Nucleus accumbens (tissue), 56 donors: ENCODE measurements around the gene PURB.
"Not testable (repeated sequence)": the region's sequence is repeated elsewhere in the genome, so short reads cannot be mapped to it uniquely, and the experiment has no call there.

Experiments used
- DNase-seq, 56 donors: peaks; one replicate each; lab custom pipeline; 2025; lab: John Stamatoyannopoulos, UW

PURB gene

DNA sequence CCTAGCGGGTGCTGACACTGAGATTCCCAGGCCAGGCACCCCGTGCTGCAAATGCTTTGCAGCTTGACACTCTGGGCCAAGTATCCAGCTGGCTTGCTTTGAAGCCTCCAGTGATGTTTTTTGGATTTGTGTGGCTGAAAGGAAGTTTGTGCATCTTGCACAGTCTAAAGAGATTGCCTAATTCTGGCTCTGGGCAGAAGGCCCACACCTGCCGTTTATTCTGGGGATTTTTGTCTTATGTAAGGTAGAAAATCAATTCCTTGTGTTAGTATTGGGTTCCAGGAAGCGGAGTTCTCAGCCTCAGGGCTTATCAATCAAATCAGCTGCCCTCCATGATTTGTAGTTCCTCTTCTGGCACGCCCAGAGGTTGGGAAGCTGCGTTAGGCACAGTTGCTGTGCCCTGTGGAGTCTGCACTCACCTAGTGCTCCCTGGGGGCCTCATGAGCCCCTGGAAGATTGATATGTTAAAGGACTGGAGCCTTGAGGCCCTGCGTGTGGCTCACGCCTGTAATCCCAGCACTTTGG is 8.4 kb upstream of the PURB start:
- no peak for DNase-seq

DNA sequence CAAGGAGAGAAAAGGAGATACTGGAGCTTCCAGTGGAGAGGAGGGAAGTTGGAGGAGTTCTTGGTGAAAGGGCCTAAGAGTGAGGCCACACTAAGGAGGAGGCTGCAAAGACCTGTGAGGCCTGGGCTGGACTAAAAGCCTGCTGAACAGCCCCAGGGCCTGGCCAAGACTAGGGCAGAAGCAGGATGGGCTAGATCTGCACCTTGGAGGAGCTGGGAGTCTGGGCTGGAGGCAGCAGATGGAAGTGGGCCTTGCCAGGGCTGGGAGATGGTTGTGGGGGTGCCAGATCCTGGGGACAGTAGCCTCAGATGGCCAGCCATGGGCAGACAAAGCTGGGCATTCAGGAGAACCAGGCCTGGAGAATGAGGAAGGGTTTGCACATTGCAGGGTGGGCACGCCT is 6.5 kb upstream of the PURB start:
- DNase-seq, result peak in 2 of 56 donors; percentile 13 to 29

DNA sequence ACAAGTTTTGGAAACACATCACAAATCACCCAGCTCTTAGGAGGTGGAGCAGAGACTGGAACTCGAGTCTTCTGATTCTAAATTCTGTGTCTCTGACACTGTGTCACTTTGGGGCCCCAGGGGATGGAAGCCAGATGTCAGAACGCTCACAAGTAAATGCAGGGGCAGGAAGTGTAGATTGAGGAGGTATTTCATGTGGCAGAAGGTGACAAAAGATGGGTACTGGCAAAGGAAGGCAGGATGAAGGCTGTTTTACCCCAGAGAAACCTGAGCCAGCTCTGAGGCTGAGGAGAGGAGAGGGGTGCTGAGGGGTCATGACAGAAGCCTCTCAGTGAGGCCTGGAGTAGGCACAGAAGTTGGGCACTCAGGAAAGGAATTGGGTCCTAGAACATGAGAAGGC is 6.0 kb upstream of the PURB start:
- no peak for DNase-seq

DNA sequence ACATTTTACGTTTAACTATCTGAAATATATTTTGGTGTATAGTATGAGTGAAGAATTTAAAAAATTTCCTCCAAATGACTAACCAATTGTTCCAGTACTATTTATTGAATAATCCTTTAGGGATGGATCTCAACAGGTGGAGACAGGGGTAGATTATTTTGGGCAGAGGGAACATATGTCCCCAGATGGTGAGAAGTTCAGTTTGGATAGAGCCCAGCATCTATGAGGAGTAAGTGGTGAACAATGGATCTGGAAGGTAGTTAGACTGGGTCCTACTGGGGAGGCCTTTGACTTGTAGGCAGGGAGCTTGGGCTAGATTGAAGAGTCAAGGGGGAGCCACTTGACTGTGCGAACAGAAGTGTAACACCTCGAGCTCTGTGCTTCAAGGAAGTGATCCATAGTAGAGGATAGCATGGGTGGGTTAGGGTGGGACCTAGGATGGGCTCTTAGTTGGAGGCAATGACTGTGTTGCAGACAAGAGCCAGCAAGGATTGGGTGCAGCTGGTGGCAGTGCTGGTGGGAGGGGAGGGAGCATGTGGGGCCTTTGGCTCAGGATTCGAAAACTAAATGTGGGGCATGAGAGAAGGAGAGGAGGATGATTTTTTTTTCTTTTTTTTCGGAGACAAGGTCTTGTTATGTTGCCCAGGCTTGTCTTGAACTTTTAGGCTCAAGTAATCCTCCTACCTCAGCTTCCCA is 3.9 kb upstream of the PURB start:
- DNase-seq, result no peak

DNA sequence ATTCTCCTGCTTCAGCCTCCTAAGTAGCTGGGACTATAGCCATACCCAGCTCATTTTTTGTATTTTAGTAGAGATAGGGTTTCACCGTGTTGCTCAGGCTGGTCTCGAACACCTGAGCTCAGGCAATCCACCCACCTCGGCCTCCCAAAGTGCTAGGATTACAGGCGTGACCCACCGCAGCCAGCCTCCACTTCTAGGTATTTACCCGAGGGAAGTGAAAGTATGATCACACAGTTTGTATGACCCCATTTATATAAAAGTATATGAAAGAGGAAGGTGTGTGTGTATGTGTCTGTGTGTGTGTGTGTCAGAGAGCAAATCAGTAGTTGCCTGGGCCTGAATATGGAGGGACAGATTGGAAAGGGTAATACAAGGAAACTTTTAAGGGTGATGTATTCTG is 2.0 kb upstream of the PURB start:
- no peak for DNase-seq

DNA sequence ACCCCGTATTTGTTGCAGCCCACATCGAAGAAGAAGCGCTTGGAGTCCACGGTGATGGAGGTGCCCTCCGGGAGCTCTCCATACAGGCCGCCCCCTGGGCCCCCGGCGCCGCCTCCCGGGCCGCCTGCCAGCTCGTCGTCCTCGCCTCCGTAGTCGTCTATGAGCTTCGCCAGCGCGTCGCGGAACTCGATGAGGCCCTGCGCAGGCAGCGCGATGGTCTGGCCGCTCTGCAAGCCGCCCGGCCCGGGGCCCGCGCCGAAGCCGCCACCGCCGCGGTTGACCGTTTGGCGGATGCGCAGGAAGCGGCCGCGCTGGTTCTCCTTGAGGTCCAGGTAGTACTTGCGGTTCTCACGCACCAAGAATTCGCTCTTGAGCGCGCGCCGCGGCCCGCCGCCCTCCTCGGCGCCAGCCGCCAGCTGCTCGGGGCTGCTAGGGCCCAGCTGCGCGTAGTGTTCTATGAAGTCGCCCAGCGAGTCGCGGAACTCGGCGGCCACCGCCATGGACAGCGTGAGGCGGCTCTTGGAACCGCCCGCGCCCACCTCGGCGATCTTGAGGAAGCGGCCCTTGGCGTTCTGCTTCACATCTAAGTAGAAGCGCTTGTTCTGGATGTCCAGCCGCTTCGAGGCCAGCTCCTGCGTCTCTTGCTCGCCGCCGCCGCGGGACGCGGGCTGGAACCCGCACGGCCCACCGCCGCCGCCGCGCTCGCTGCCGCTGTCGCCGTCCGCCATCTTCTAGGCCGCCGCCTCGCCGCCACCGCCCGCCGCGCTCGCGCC is 523 bp downstream of the PURB start:
- DNase-seq, result peak in 35 of 56 donors; percentile 18 to 67 (median 43)

DNA sequence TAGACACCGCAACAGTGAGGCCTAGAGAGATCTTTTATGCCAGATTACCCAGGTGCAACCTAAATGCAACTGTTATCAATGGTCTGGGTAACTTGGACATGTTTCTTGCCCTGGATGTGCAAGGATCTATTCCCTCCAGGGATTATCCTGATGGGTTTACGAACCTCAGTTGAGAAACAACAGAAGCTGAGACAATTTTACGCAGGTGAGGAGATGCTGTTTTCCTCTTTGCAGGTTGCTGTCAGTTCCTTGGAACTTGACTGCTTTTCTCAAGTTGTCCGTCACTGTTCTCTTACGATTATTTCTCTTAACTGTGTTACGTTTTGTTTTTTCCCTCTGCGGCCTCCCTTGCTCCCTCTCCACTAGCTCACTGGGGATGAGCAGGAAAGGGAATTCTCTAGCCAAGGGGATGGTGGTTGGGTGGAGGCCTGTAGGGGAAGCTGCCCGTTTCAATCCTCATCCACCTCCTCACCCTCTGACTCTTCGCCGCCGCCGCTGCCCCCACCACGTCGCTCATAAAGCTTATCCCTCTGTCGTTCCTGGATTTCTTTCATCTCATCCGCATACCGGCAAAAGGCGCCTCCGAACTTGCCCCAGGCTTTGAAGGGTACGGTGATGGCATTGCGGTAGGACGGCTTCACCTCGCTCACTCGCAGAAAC is 1.2 kb downstream of the PURB start:
- DNase-seq, result peak in 1 of 56 donors; percentile 30

DNA sequence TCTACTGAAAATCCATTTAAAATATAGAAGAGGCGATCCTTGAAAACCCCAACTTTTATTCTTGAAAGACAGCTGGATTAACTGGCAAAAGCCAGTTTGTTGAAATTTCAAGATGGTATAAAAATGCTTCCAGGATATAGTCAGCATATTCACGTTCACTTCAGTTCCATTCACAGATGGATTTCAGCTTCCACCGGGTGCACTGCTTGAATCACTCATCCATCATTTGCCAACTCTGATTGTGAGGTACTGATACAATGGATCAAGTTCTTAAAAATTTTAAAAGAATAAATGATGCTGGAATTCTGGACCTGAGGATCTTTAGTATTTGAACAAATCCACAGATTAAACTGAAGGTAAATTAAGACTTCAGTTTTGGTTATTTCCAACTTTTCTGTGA is 2.4 kb downstream of the PURB start:
- no peak for DNase-seq

DNA sequence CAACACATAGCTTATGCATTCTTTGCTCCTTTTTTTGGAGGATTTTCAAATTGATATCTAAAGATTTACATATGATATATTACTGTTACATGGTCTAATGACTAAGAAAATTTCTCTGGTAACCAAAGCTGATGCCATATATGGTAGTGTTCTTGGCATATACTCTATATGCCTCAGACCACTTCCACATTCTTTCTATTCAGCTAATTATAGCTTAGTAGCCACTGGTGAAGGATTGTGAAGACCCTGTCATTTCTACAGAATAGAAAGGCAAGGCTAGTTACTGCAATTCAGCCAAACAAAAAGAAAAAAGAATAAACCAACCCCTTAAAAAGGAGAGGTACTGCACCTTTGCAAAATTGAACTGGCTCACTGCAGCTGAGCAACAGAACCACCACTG is 3.7 kb downstream of the PURB start:
- DNase-seq, result no peak

DNA sequence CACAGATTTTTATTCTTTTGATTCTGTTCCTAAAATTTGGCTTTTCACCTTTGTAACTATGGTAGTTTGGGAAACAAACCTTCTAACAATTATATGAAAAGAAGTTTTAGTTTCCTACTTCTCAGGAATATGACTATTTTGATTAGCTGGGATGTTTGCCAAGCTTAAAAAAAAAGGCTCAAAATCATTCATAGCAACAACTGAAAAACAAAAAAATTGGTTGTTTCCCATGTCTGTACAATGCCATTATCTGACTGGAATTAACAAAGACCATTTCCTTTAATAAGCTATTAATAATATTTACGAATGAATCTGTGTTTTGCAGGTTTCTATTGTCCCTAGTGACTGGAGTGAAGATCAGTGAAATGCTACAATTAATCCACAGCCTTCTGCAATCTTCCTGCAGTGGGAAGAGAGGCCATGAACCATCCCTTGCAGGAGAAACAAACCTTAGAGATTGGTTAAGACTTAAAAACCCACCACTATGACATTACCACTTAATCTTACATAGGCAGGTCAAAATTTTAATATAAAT is 4.2 kb downstream of the PURB start:
- no peak for DNase-seq

DNA sequence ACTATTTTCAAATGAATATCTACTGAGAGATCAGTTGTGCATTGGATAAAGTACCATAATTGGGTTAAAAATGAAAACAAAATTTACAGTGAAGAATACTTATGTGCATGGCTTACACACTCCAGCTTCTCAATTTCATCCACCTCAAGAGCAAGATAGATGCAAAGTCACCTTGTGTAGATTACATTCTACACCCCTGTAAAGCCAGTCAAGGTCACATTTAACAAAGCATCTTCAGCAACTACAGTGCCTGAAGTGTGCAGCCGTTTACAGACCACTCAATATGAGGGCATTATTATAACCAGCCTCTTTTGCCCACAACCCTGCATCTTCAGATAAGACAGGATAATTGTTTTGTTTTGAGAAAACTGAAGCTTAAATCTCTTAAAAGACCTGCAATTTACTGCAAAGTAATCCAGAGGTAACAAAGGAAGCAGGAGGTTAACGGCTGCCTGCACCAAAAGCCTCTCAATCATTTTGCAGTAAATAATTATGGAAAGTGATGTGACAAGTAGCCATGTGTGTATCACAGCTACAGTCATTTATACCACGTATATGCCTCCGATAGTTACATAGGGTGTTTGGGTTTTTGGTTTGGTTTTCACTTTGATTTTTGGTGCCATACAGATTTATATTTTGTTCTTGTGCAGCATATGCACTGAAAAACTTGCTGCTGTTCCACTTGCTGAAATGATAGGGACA is 4.9 kb downstream of the PURB start:
- no peak for DNase-seq

DNA sequence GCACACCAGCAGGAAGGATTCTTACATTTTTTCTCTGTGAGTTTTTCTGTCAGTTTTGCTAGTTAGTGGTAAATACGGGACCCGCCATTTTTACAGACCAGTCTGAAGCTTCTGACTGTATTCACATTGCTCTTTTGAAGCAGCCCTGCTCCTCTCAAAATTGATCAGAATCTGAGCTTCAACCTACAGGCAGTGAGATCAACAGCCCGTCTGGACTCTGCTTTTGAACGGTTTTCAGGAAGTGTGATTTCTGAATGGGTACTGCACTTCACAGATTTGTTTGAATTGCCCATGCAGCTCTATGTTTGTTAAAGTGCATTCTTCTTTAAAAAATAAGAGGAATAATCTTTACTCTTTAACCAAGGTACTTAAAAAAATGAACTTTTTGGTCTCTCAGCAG is 8.9 kb downstream of the PURB start:
- no peak for DNase-seq

DNA sequence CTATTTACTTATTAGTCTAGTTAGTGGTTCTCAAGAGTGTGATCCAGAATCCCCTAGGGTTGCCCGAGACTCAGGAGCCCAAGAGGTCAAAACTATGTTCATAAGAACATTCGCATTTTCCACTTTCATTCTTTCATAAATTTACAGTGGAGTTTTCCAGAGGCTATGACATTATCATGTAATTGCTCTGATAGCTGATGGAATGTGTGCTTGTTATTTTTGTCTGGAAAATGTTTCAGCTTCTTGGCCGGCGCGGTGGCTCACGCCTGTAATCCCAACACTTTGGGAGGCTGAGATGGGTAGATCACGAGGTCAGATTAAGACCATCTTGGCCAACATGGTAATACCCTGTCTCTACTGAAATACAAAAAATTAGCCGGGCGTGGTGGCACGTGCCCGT is 10.1 kb downstream of the PURB start:
- no peak for DNase-seq

DNA sequence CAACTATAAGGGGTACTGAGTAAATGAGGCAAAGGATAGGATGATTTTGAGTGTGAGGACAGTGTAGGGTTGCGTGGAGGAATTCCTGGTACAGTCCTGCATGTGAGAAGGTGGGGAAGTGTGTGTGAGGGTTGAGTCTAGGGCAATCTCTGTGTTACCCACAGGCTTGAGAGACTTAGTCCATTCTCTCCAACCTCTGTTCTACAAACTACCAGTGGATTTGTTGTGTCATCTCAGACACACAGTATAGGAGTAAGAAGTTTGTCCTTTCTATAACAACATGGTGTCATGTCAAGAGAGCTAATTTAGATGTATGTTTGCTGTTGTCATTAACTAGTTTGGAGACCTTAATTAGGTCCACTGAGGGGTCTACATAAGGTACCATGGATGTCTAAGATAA is 12.5 kb downstream of the PURB start:
- DNase-seq, result no peak

DNA sequence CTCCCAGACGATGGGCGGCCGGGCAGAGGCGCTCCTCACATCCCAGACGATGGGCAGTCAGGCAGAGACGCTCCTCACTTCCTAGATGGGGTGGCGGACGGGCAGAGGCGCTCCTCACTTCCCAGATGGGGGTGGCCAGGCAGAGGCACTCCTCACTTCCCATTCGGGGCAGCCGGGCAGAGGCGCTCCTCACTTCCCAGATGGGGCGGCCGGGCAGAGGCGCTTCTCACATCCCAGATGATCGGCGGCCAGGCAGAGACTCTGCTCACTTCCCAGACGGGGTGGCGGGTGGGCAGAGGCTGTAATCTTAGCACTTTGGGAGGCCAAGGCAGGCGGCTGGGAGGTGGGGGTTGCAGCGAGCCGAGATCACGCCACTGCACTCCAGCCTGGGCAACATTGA is 13.4 kb downstream of the PURB start:
- DNase-seq, result not testable (repeated sequence)

DNA sequence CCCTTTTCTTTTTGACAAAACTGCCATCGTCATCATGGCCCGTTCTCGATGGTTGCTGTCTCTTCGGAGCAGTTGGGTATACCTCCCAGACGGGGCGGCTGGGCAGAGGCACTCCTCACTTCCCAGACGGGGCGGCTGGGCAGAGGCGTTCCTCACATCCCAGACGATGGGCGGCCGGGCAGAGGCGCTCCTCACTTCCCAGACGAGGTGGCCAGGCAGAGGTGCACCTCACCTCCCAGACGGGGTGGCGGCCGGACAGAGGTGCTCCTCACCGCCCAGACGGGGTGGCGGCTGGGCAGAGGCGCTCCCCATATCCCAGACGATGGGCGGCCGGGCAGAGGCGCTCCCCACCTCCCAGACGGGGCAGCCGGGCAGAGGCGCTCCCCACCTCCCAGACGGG is 14.6 kb downstream of the PURB start:
- not testable (repeated sequence) for DNase-seq

DNA sequence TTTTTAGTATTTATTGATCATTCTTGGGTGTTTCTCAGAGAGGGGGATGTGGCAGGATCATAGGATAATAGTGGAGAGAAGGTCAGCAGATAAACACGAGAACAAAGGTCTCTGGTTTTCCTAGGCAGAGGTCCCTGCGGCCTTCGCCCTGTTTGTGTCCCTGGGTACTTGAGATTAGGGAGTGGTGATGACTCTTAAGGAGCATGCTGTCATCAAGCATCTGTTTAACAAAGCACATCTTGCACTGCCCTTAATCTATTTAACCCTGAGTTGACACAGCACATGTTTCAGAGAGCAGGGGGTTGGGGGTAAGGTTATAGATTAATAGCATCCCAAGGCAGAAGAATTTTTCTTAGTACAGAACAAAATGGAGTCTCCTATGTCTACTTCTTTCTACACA is 15.0 kb downstream of the PURB start:
- DNase-seq, result not testable (repeated sequence)

DNA sequence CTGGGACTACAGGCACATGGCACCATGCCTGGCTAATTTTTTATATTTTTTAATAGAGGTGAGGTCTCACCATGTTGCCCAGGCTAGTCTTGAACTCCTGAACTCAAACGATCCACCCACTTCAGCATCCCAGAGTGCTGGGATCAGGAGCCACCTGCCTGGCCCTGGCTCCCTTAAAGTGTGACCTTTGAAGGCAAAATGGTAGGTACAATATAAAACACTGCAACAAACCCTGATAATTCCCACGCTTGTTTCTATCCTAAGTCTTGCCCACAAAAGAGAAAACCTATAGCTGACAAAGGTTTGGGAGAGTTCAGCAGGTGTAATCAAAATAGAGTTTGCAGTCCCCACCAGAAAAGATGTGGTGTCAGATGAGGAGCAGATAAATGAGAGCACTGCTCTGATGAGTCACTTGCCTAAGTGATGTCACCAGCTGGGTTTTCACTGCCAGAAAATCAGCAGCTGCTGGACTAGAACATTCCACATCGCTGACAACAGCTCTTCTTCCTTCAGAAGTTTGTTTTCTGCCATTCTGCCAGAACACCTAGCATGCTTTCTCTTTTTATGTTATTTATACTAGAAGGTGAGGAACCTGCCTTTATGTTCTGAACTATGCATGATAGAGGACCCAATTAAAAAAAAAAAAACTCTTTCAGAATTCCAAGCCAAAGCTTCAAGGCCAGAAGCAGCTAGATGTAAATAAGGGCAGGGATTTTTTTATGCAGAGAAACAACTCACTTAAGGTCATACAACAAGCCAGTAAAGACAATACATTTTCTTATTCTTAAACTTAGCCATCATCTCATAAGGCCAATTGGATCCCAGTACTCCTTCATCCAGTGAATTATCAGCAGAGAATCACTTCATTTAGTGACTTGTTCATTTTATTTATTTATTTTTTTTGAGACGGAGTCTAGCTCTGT is 18.0 kb downstream of the PURB start:
- peak in 19 of 56 donors; percentile 5 to 72 (median 14) for DNase-seq

DNA sequence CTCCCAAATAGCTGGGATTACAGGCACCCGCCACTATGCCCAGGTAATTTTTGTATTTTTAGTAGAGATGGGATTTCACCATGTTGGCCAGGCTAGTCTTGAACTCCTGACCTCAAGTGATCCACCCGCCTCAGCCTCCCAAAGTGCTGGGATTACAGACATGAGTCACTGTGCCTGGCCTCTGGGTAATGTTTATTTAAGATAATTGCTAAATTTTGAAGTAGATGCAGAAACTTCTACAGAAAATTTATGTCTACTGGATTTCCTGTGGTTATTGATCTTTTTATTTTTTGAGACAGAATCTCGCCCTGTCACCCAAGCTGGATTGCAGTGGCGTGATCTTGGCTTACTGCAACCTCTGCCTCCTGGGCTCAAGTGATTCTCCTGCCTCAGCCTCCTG is 23.4 kb downstream of the PURB start:
- DNase-seq, result not testable (repeated sequence)
